Sigmoid colon (tissue), 4 donors: ENCODE measurements around the gene ZNF474.

ENCODE experiments used
- EP300 ChIP-seq, 4 donors: sonication (generic); formaldehyde crosslinking; IDR thresholded peaks; one replicate each; pipeline ENCODE4 v1.6.1; 2017; ENCODE audit warnings: antibody characterized with exemption in 4 of 4
- POLR2A ChIP-seq, 2 donors: fragments of 450-650 bp; IDR thresholded peaks; one replicate each; pipeline ENCODE4 v1.6.1; 2016; ENCODE audit warnings: antibody characterized with exemption in 2 of 2, mild to moderate bottlenecking in 2 of 2, moderate library complexity in 2 of 2
- POLR2AphosphoS5 ChIP-seq, 4 donors: sonication (generic); formaldehyde crosslinking; IDR thresholded peaks; one replicate each; pipeline ENCODE4 v1.6.1; 2017; ENCODE audit warnings: antibody characterized with exemption in 4 of 4
- TF ChIP-seq, protein P1 (sequence below), 4 experiments: fragments of 450-650 bp in 3 of 4; fragments of 200-600 bp in 1 of 4; IDR thresholded peaks; one replicate each; pipeline ENCODE4 v1.5.1; 2016 to 2019; ENCODE audit warnings: antibody characterized with exemption in 4 of 4, mild to moderate bottlenecking in 3 of 4, moderate library complexity in 2 of 4

DNA sequence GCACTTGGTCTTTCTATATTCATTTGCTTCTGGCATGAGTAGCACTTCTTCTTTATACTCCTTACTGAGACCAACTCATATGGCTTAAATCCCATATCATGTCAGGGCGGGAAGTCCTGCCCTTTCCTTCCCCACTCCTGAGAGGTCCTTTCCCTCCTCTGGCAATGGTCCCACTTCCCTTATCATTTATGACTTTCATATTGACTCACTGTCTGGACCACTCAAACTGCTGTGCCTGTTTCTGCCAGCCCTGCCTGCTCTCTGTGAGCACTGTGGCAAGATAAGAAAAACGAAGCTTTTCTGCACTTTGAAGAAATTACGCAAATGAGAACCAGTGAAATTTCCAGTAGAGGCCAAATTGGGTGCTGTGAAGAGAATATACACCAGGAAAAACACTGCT, 58.1 kb downstream of the ZNF474 start:
- TF ChIP-seq, protein P1, sequence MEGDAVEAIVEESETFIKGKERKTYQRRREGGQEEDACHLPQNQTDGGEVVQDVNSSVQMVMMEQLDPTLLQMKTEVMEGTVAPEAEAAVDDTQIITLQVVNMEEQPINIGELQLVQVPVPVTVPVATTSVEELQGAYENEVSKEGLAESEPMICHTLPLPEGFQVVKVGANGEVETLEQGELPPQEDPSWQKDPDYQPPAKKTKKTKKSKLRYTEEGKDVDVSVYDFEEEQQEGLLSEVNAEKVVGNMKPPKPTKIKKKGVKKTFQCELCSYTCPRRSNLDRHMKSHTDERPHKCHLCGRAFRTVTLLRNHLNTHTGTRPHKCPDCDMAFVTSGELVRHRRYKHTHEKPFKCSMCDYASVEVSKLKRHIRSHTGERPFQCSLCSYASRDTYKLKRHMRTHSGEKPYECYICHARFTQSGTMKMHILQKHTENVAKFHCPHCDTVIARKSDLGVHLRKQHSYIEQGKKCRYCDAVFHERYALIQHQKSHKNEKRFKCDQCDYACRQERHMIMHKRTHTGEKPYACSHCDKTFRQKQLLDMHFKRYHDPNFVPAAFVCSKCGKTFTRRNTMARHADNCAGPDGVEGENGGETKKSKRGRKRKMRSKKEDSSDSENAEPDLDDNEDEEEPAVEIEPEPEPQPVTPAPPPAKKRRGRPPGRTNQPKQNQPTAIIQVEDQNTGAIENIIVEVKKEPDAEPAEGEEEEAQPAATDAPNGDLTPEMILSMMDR (IDR thresholded peaks at IDR 0.05), result no peak
- no peak for TF ChIP-seq POLR2A (IDR thresholded peaks at IDR 0.05)
- TF ChIP-seq EP300 (IDR thresholded peaks at IDR 0.05), result no peak
- no peak for TF ChIP-seq POLR2AphosphoS5 (IDR thresholded peaks at IDR 0.05)
